Activated CD4-positive, alpha-beta T cell treated with anti-CD3 and anti-CD28 coated beads for 1 hour (primary cell): ENCODE results near the gene FGR.

ENCODE experiments used
- DNase-seq: peaks from one replicate; pipeline ENCODE4 v3.0.0-alpha.2; 2020

Gene FGR

GRCh38 chr1:27564710-27565649, 70.0 kb downstream of the FGR start:
- DNase-seq: no peak

GRCh38 chr1:27563591-27564471, 71.2 kb downstream of the FGR start:
- no peak for DNase-seq

GRCh38 chr1:27563341-27563590, 71.7 kb downstream of the FGR start:
- DNase-seq: no peak

DNA sequence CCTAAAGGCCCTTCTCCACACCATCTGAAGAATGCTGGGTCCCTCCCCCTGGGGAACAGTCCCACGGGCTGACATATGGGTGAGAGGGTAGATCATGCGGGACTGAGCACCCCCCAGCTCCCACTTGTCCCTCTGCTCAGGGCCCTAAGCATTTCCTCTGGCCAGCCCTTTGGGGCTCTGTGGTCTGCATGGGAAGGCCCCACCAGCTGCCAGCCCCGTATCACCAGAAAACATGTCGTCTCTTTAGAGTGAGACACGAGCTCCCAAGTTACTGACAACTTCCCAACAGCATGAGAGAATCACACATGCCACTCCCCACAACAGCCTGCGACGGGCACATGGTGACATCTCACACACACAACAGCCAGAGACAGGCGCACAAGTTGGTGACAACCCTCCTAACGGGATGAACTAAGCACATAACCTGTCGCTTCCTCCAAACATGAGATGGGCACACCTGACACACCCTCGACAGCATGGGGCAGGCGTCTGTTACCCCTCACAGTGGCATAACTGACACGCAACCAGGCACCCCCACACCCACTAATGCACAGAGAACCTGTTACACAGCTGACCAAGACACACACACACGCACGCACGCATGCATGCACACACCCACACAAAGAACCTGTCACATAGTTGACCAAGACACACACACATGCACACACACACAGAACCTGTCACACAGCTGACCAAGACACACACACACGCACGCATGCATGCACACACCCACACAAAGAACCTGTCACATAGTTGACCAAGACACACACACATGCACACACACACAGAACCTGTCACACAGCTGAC, 72.2 kb downstream of the FGR start:
- DNase-seq: no peak
